SK-N-SH treated with all-trans-retinoic acid at 6 μM for 48 hours (cell line): ENCODE results near the gene USF3.

Source experiments
- ARNTL ChIP-seq: fragments of 450-650 bp; formaldehyde crosslinking; IDR thresholded peaks from 2 replicates; pipeline ENCODE4 v1.5.0; 2020; ENCODE audit warnings: low read depth, mild to moderate bottlenecking, moderate library complexity, borderline replicate concordance
- CREB5 ChIP-seq: fragments of 250-450 bp; sonication (Bioruptor Pico); IDR thresholded peaks from 2 replicates; pipeline ENCODE4 v1.5.1; 2020; ENCODE audit warnings: low read depth, mild to moderate bottlenecking, moderate library complexity
- CSRNP3 ChIP-seq: fragments of 250-450 bp; sonication (Bioruptor Pico); IDR thresholded peaks from 2 replicates; pipeline ENCODE4 v1.5.1; 2021; ENCODE audit warnings: mild to moderate bottlenecking, moderate library complexity
- ESRRG ChIP-seq: fragments of 250-450 bp; sonication (Bioruptor Pico); IDR thresholded peaks from 2 replicates; pipeline ENCODE4 v1.6.1; 2021; ENCODE audit warnings: mild to moderate bottlenecking
- OSR1 ChIP-seq: fragments of 250-450 bp; sonication (Bioruptor Pico); IDR thresholded peaks from 2 replicates; pipeline ENCODE4 v1.8.0; 2022; ENCODE audit warnings: moderate library complexity, mild to moderate bottlenecking, inconsistent platforms
- PATZ1 ChIP-seq: fragments of 250-450 bp; sonication (Bioruptor Pico); IDR thresholded peaks from 2 replicates; pipeline ENCODE4 v1.8.0; 2020; ENCODE audit warnings: mild to moderate bottlenecking, moderate library complexity, borderline replicate concordance
- ZC3H10 ChIP-seq: fragments of 250-450 bp; sonication (Bioruptor Pico); IDR thresholded peaks from 2 replicates; pipeline ENCODE4 v1.5.1; 2021; ENCODE audit warnings: mild to moderate bottlenecking, moderate library complexity
- ZFP3 ChIP-seq: fragments of 250-450 bp; sonication (Bioruptor Pico); IDR thresholded peaks from 2 replicates; pipeline ENCODE4 v1.5.0; 2020; ENCODE audit warnings: mild to moderate bottlenecking, moderate library complexity
- ZFP30 ChIP-seq: fragments of 450-650 bp; formaldehyde crosslinking; IDR thresholded peaks from 2 replicates; pipeline ENCODE4 v1.5.0; 2022; ENCODE audit warnings: mild to moderate bottlenecking, moderate library complexity
- ZNF565 ChIP-seq: fragments of 450-650 bp; formaldehyde crosslinking; conservative IDR thresholded peaks from 2 replicates; pipeline ENCODE4 v1.5.0; 2020; ENCODE audit warnings: low read depth, mild to moderate bottlenecking, moderate library complexity
- ZNF70 ChIP-seq: fragments of 450-650 bp; formaldehyde crosslinking; IDR thresholded peaks from 2 replicates; pipeline ENCODE4 v1.5.0; 2020; ENCODE audit warnings: mild to moderate bottlenecking, moderate library complexity

- TF ChIP-seq ZC3H10: no peak
- no peak for TF ChIP-seq ZFP30 (CRISPR knock-in tag)
- no peak for TF ChIP-seq OSR1 (CRISPR knock-in tag)
- no peak for TF ChIP-seq CREB5 (CRISPR knock-in tag)
- no peak for TF ChIP-seq ZNF565 (CRISPR knock-in tag)
- no peak for TF ChIP-seq ARNTL
- TF ChIP-seq ESRRG: no peak
- no peak for TF ChIP-seq PATZ1
- TF ChIP-seq ZFP3 (CRISPR knock-in tag): no peak
- TF ChIP-seq ZNF70 (CRISPR knock-in tag): no peak
- no peak for TF ChIP-seq CSRNP3 (CRISPR knock-in tag)
Measured at GRCh38 chr3:113673593-113673992, 22.8 kb downstream of the USF3 start.
